Measurements from ENCODE around the gene FCGR1A.
"Not testable (repeated sequence)": the region's sequence is repeated elsewhere in the genome, so short reads cannot be mapped to it uniquely, and the experiment has no call there.

FCGR1A gene

DNA sequence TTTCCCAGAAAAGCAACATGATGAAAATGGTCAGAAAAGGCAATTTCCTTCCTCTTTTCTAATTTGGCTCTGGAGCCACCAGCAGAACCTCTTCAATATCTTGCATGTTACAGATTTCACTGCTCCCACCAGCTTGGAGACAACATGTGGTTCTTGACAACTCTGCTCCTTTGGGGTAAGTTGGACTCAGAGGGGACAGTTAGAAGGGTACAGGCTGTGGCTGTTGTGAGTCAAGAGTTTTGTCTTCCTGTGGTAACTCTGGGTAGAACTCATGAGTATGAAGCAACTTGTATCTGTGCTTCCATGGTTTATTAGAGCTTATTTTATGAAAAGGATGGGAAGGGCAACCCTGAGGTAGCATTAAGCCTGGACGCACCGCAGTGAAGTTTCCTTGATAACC lies at the start of gene FCGR1A:
FCGR1A (plus strand) TSS at position 95 of the 400 bp plus-strand sequence; CDS start at position 145, 50 bp downstream.
- H3K36me3 ChIP-seq (ENCODE audit: control insufficient read depth, insufficient read depth, low read length); H3K27me3 ChIP-seq (ENCODE audit: control insufficient read depth, insufficient read depth, low read length); H3K9me3 ChIP-seq (ENCODE audit: control insufficient read depth, low read length); H3K4me1 ChIP-seq (ENCODE audit: control insufficient read depth, insufficient read depth, low read length); H3K4me3 ChIP-seq (ENCODE audit: low read length); H3K9ac ChIP-seq (ENCODE audit: low read length): not testable (repeated sequence)

DNA sequence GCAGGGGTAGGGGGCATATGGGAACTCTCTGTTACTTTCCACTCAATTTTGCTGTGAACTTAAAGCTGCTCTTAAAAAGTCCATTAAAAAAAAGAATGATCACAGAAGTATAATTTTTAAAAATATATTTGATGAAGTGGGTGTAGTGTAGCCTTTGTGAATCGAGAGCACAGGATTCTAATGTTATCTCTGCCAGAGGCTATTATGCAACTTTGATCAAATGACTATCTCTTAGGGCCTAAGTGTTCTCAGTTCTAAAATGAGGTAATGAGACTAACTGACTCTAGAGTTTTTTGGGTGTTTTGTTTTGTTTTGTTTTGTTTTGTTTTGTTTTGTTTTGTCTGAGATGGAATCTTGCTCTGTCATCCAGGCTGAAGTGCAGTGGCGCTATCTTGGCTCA lies 49.7 kb upstream of the FCGR1A start:
- not testable (repeated sequence) for H3K9me3 ChIP-seq (ENCODE audit: control insufficient read depth, low read length); H3K36me3 ChIP-seq (ENCODE audit: control insufficient read depth, insufficient read depth, low read length); H3K9ac ChIP-seq (ENCODE audit: low read length); H3K4me1 ChIP-seq (ENCODE audit: control insufficient read depth, insufficient read depth, low read length); H3K27me3 ChIP-seq (ENCODE audit: control insufficient read depth, insufficient read depth, low read length); H3K4me3 ChIP-seq (ENCODE audit: low read length)

DNA sequence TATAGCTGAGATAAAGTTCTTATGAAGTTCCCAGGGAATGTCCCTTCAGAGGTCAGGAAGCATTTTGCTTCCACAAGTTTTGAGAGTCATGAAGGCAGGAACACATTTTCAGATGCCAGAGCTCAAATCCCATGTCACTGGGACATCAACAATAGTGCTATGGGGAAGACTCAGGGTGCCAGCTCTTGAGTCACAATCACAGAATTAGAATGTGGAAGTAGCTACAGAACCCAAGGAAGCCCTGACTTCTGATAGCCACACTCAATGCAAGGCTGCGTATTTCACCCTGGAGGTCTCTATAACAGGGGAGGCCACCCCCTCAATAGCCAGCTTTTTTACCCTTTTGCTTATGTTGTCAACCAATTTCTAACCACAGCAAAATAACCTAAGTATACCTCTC lies 47.8 kb upstream of the FCGR1A start:
- H3K9ac ChIP-seq (ENCODE audit: low read length); H3K4me3 ChIP-seq (ENCODE audit: low read length); H3K9me3 ChIP-seq (ENCODE audit: control insufficient read depth, low read length); H3K27me3 ChIP-seq (ENCODE audit: control insufficient read depth, insufficient read depth, low read length); H3K36me3 ChIP-seq (ENCODE audit: control insufficient read depth, insufficient read depth, low read length); H3K4me1 ChIP-seq (ENCODE audit: control insufficient read depth, insufficient read depth, low read length): not testable (repeated sequence)

DNA sequence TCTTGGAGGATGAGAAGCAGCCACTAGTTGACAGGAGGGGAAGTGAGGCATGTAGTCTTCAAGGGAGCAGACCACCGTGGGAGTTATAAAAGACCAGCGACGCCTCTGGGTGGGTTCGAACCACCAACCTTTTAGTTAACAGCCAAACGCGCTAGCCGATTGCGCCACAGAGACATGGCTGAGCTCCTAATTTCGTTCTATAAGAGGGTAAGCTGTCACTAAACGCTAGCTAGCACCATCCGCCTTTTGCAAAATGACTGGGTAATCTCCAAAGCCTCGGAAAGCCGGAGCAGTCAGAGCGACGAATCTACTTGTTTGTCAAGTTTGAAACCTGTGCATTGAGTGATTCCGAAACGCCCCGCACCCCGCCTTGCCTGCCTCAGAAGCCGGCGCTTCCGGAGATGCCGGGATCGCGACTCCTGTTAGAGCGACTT lies 42.3 kb upstream of the FCGR1A start:
- not testable (repeated sequence) for H3K36me3 ChIP-seq (ENCODE audit: control insufficient read depth, insufficient read depth, low read length); H3K27me3 ChIP-seq (ENCODE audit: control insufficient read depth, insufficient read depth, low read length); H3K4me1 ChIP-seq (ENCODE audit: control insufficient read depth, insufficient read depth, low read length); H3K9me3 ChIP-seq (ENCODE audit: control insufficient read depth, low read length); H3K9ac ChIP-seq (ENCODE audit: low read length); H3K4me3 ChIP-seq (ENCODE audit: low read length)

DNA sequence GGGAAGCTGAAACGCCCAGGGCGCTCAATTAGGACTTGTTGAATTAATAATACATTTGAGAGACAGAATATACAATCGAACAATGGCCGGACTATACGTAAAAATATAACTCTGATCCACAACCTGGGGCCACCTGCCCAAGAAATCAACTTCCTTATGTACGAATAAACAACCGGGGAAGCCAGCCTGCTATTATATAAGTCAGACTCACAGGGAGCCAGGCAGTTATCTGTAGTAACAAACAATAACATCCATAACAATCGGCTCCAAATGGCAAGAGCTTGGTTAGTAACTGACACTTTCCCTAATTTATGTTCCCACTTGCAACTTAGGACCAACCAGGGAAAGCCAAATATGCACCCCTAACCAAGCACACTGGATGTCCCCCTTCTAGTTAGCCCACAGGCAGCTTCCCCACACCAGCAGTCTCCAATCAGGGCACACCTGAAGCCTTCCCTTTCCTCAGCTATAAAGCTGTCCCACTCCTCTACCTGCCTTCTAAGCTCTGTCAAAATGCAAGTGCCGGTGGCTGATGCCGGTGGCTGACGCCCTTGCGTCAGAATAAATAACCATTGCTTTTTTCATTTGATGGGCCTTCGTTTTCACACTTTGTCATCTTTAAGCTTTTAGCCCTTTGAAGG lies 41.8 kb upstream of the FCGR1A start:
- not testable (repeated sequence) for H3K27me3 ChIP-seq (ENCODE audit: control insufficient read depth, insufficient read depth, low read length); H3K9ac ChIP-seq (ENCODE audit: low read length); H3K4me3 ChIP-seq (ENCODE audit: low read length); H3K4me1 ChIP-seq (ENCODE audit: control insufficient read depth, insufficient read depth, low read length); H3K36me3 ChIP-seq (ENCODE audit: control insufficient read depth, insufficient read depth, low read length); H3K9me3 ChIP-seq (ENCODE audit: control insufficient read depth, low read length)

DNA sequence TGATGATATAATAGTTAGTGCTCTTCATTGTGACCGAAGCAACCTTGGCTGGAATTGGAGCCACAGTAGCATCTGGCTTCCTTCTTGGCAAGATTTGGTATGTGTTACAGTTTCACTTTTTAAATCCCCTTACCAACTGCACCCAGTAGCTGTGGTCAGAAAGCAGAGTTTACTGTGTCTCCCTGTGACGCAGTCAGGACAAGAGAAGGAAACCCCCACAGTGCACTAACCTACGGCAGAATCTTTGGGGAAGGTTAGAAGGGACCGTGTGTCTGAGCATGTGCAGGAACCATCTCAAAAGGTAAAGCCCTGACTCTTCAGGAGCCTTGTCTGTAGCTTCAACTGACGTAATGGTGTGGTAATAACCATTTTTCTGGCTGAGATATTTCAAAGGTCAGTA lies 40.6 kb upstream of the FCGR1A start:
- H3K9ac ChIP-seq (ENCODE audit: low read length); H3K9me3 ChIP-seq (ENCODE audit: control insufficient read depth, low read length): not testable (repeated sequence)

DNA sequence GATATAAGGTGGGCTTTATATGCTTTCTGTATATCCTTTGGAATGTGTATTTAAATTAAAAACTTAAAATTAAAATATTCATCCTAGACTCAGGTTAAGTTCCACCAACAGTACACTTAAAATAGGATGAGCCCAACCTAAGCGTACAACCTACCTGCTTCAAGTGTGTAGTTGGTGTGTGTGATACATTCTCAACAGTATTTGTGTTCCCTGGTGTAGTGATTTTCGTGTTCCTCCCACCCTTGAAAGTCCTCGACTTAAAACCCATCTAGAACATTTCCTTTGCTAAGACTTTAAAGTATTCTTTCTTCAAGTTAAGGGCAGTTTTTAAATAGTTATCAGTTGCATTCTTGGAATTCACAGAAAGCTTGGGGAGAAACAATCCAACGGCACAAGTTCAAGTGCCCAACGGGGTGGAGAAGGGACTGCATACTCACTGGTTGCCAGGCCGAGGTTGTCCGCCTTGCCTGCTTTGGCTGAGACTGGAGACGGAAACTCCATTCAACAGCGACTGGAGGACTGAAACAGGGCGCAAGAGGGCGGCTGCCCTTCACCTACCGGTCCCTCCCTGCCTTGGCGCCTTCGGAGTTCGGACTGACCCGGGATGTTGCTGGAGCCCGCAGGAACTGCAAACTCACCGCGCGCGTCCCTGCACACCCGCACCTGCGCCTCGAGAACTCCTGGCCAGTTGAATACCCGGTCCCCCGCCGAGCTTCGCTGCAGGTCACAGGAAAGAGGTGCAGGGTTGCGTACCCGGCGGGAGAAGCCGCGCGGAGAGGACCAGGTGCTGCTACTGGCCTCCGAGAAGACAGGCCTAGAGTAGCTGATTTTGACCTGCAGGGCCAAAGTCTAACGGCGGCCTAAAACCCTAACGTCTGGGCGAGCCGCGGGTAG lies 35.8 kb upstream of the FCGR1A start:
- not testable (repeated sequence) for H3K36me3 ChIP-seq (ENCODE audit: control insufficient read depth, insufficient read depth, low read length); H3K9ac ChIP-seq (ENCODE audit: low read length); H3K4me3 ChIP-seq (ENCODE audit: low read length); H3K27me3 ChIP-seq (ENCODE audit: control insufficient read depth, insufficient read depth, low read length); H3K4me1 ChIP-seq (ENCODE audit: control insufficient read depth, insufficient read depth, low read length); H3K9me3 ChIP-seq (ENCODE audit: control insufficient read depth, low read length)

More for the DNA sequence above, 40.6 kb upstream of the FCGR1A start:
- H3K27me3 ChIP-seq (ENCODE audit: control insufficient read depth, insufficient read depth, low read length); H3K4me1 ChIP-seq (ENCODE audit: control insufficient read depth, insufficient read depth, low read length); H3K4me3 ChIP-seq (ENCODE audit: low read length); H3K36me3 ChIP-seq (ENCODE audit: control insufficient read depth, insufficient read depth, low read length): not testable (repeated sequence)

DNA sequence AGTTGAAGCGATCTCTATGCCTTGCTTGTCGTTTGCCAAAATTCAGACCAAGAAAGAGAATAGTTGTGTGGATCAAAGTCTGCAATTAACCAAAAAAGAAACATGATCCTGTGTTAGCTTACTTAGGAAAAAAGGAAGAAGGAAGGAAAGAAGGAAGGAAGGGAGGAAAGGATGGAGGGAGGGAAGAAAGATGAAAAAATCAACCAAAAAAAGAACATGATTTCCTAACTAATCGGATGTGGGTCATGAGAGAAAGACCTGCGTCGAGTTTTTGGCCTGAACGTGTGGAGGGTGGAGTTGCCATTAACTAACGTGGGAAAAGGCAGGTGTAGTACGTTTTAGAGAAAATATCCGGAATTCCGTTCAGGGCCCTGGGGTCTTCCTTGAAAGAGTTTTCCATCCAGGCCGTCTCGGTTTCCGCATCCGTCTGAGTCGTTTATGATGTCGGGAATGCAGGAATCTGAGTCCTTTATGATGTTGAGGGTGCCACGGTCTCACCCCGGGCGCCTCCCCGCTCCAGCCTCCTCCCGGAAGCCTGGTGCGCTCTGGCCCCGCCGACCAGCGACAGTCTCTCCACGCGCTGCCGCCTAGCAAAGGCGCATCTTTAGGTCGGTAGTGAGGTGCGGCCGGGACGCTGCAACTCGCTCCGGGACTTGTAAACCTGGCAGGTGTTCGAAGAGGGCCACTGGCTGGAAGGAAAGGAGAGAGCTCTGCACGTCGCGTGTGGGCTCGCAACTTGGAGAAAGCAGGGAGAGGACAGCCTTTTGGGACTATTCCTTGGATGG lies 34.9 kb upstream of the FCGR1A start:
- H3K4me1 ChIP-seq (ENCODE audit: control insufficient read depth, insufficient read depth, low read length); H3K36me3 ChIP-seq (ENCODE audit: control insufficient read depth, insufficient read depth, low read length); H3K9me3 ChIP-seq (ENCODE audit: control insufficient read depth, low read length); H3K9ac ChIP-seq (ENCODE audit: low read length); H3K27me3 ChIP-seq (ENCODE audit: control insufficient read depth, insufficient read depth, low read length); H3K4me3 ChIP-seq (ENCODE audit: low read length): not testable (repeated sequence)

DNA sequence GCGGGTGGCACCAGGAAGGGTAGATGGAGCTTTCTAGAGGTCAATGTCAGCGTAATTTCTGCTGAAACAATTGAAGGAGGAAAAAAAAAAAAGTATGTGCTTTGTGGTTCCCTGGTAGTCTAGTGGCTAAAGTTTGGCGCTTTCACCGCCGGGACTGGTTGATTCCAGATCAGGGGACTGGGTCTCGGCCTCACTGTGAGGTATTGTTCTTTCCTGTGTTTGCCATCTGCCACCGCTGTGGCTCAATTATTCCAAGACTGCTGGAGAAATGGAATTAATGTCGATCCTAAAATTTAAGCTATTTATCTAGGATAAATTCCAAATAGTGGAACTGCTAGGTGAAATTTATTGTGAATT lies 34.4 kb upstream of the FCGR1A start:
- H3K4me1 ChIP-seq (ENCODE audit: control insufficient read depth, insufficient read depth, low read length); H3K9me3 ChIP-seq (ENCODE audit: control insufficient read depth, low read length); H3K36me3 ChIP-seq (ENCODE audit: control insufficient read depth, insufficient read depth, low read length); H3K9ac ChIP-seq (ENCODE audit: low read length); H3K4me3 ChIP-seq (ENCODE audit: low read length); H3K27me3 ChIP-seq (ENCODE audit: control insufficient read depth, insufficient read depth, low read length): not testable (repeated sequence)

DNA sequence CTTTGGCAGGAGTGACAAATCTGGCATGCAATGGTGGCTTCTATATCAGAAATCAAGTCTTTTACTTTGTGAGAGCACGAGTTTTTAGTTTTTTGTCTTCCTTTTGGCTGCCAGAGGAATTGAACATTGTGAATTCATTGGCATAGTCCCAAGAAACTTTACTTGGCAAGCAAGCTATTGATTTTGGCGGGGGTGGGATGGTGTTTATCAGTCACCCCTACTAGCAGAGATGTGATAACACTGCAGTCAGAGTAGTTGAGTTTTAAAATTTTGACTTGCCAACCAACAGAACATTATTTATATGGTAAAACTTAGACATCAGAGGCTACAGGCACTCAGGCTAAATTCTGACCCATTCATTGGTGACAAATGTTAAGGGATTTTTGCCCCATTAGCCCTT lies 31.9 kb upstream of the FCGR1A start:
- H3K27me3 ChIP-seq (ENCODE audit: control insufficient read depth, insufficient read depth, low read length); H3K9me3 ChIP-seq (ENCODE audit: control insufficient read depth, low read length); H3K36me3 ChIP-seq (ENCODE audit: control insufficient read depth, insufficient read depth, low read length); H3K9ac ChIP-seq (ENCODE audit: low read length); H3K4me3 ChIP-seq (ENCODE audit: low read length); H3K4me1 ChIP-seq (ENCODE audit: control insufficient read depth, insufficient read depth, low read length): not testable (repeated sequence)

DNA sequence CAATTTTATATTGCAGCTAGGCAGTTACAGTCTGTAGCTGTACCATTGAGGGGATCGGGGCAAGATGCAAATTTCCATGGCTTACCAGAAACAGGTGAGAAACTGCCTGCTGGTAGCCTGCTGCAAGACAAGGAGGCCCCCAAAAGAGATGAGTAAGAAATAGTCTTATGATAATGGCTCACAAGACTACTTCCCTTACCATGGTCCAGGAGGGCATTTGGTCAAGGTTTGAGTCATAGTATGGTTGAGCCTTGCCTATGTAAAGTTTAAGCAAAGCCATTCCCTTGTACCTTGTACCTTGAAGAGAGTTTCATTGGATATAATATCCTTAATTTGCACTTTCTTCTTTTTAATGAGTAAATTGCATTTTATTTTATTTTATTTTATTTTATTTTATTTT lies 30.3 kb upstream of the FCGR1A start:
- H3K4me3 ChIP-seq (ENCODE audit: low read length); H3K27me3 ChIP-seq (ENCODE audit: control insufficient read depth, insufficient read depth, low read length); H3K4me1 ChIP-seq (ENCODE audit: control insufficient read depth, insufficient read depth, low read length); H3K9ac ChIP-seq (ENCODE audit: low read length); H3K9me3 ChIP-seq (ENCODE audit: control insufficient read depth, low read length); H3K36me3 ChIP-seq (ENCODE audit: control insufficient read depth, insufficient read depth, low read length): not testable (repeated sequence)

DNA sequence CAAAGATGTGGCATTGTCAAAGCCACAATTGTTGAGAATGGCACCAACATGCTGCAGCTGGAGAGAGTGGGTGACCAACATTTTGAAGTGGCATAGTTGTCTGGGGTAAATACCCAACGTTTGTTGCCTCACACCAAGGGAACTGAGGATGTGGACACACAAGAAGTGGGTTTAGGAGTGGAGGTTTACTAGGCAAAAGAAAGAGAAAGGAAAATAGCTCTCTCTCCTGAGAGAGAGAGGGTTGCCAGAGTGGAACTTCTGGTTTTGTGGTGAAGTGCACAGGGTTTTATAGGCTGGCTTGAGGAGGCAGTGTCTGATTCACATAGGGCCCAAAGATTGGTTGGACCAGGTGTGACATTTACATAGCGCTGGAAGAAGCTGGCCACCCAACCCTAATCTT lies 29.0 kb upstream of the FCGR1A start:
- H3K27me3 ChIP-seq (ENCODE audit: control insufficient read depth, insufficient read depth, low read length); H3K9ac ChIP-seq (ENCODE audit: low read length); H3K4me3 ChIP-seq (ENCODE audit: low read length); H3K36me3 ChIP-seq (ENCODE audit: control insufficient read depth, insufficient read depth, low read length); H3K4me1 ChIP-seq (ENCODE audit: control insufficient read depth, insufficient read depth, low read length); H3K9me3 ChIP-seq (ENCODE audit: control insufficient read depth, low read length): not testable (repeated sequence)
